HepG2 (cell line): ENCODE results near the gene ADCY10. TPM values are rescaled to one million over a fixed set of nuclear protein-coding genes. Genes with fewer than 3 reads are reported as not detected.

ENCODE experiments used
- AHDC1 ChIP-seq: sonication (generic); formaldehyde crosslinking; IDR thresholded peaks from 2 replicates; pipeline ENCODE4 v1.5.1; 2020; ENCODE audit warnings: mild to moderate bottlenecking, missing genetic modification reagents, borderline replicate concordance
- CBX5 ChIP-seq: sonication (generic); formaldehyde crosslinking; IDR thresholded peaks from 2 replicates; pipeline ENCODE4 v1.4.0; 2020; ENCODE audit warnings: missing genetic modification reagents, borderline replicate concordance
- FOXK1 ChIP-seq: sonication (generic); formaldehyde crosslinking; IDR thresholded peaks from 2 replicates; pipeline ENCODE4 v1.4.0; 2020; ENCODE audit warnings: low read depth, missing genetic modification reagents, borderline replicate concordance
- GPN1 ChIP-seq: sonication (generic); formaldehyde crosslinking; IDR thresholded peaks from 2 replicates; pipeline ENCODE4 v1.5.1; 2020; ENCODE audit warnings: missing genetic modification reagents, borderline replicate concordance
- KIAA2018 ChIP-seq: sonication (generic); formaldehyde crosslinking; IDR thresholded peaks from 2 replicates; pipeline ENCODE4 v1.5.0; 2020; ENCODE audit warnings: mild to moderate bottlenecking, missing genetic modification reagents, borderline replicate concordance
- MXI1 ChIP-seq: IDR thresholded peaks from 3 replicates; pipeline ENCODE4 v1.6.1; 2012; ENCODE audit warnings: low read depth, low read length, inconsistent platforms, borderline replicate concordance
- TBL1XR1 ChIP-seq: fragments of 150-350 bp; IDR thresholded peaks from 2 replicates; pipeline ENCODE4 v1.6.1; 2014; ENCODE audit warnings: borderline replicate concordance, low read length; ENCODE audit not compliant: partially characterized antibody
- ZNF224 ChIP-seq: sonication (generic); formaldehyde crosslinking; IDR thresholded peaks from 2 replicates; pipeline ENCODE4 v1.5.0; 2020; ENCODE audit warnings: mild to moderate bottlenecking, missing genetic modification reagents
- ZNF234 ChIP-seq: sonication (generic); formaldehyde crosslinking; conservative IDR thresholded peaks from 2 replicates; pipeline ENCODE4 v1.5.1; 2020; ENCODE audit warnings: mild to moderate bottlenecking, missing genetic modification reagents
- ZNF790 ChIP-seq: sonication (generic); formaldehyde crosslinking; IDR thresholded peaks from 2 replicates; pipeline ENCODE4 v1.8.0; 2022; ENCODE audit warnings: missing genetic modification reagents, mild to moderate bottlenecking, borderline replicate concordance
- ZSCAN20 ChIP-seq: sonication (generic); formaldehyde crosslinking; IDR thresholded peaks from 2 replicates; pipeline ENCODE4 v1.4.0; 2020; ENCODE audit warnings: missing genetic modification reagents, mild to moderate bottlenecking, borderline replicate concordance
- polyA plus RNA-seq, 8 experiments: library from polyadenylated mRNA; depleted of rRNA in 3 of 8; stranded (reverse) in 7 of 8; unstranded in 1 of 8; fragments of >200 nt; fragmentation: Illumina TruSeq in 4 of 8; extraction: Trizol in 4 of 8; gene quantifications; 2 replicates each; pipeline versions ENCODE4 v1.2.1 to v1.2.3, GENCODE V29; 2011 to 2016; ENCODE audit warnings: low read depth in 4 of 8, missing spikeins in 1 of 8, mixed read lengths in 1 of 8; ENCODE audit not compliant: insufficient read depth in 1 of 8
- total RNA-seq, 5 experiments: library from RNA; depleted of rRNA; stranded (reverse); fragments of >200 nt; fragmentation: Illumina TruSeq; extraction: Trizol; gene quantifications; 2 replicates each; pipeline ENCODE4 v1.2.3, GENCODE V29; 2016; ENCODE audit warnings: low read depth in 1 of 5

Gene ADCY10
- total and polyA plus RNA-seq, 2 of the 13 experiments (the other 11 are each of a cell fraction or from before 2014, with no cell fraction given), result 0.02 to 0.03 TPM

GRCh38 chr1:167936068-167936929 is 22.4 kb upstream of the ADCY10 start, which contains the start of gene DCAF6 (continued):
- TF ChIP-seq KIAA2018 (CRISPR knock-in tag) (no peak), CBX5 (CRISPR knock-in tag) (no peak; the same call in 1 of the 2 replicates), ZSCAN20 (CRISPR knock-in tag) (peak; percentile 21; the same call in 1 of the 2 replicates), ZNF224 (CRISPR knock-in tag) (peak; percentile 71; the same call in 1 of the 2 replicates), GPN1 (CRISPR knock-in tag) (no peak), MXI1 (peak; percentile 92; the same call in 2 of the 3 replicates), TBL1XR1 (peak; percentile 46), ZNF234 (0 out of 2 replicates have a peak, but pooled peaks have one; percentile 27), ZNF790 (CRISPR knock-in tag) (peak; percentile 87), FOXK1 (CRISPR knock-in tag) (peak; percentile 46), AHDC1 (peak; percentile 35)
